B cell (primary cell): ENCODE measurements around the gene LAMA2.

ENCODE experiments used
- EZH2 ChIP-seq: IDR thresholded peaks from 2 replicates; pipeline ENCODE4 v1.6.1; 2012; ENCODE audit warnings: borderline replicate concordance, low read depth, mild to moderate bottlenecking, moderate library complexity, low read length; ENCODE audit not compliant: insufficient read depth, poor library complexity, severe bottlenecking
- TF ChIP-seq, protein P1 (sequence below): fragments of 200-600 bp; IDR thresholded peaks from one replicate; pipeline ENCODE4 v1.8.0; 2022; ENCODE audit warnings: antibody characterized with exemption, mild to moderate bottlenecking

- TF ChIP-seq, protein P1, sequence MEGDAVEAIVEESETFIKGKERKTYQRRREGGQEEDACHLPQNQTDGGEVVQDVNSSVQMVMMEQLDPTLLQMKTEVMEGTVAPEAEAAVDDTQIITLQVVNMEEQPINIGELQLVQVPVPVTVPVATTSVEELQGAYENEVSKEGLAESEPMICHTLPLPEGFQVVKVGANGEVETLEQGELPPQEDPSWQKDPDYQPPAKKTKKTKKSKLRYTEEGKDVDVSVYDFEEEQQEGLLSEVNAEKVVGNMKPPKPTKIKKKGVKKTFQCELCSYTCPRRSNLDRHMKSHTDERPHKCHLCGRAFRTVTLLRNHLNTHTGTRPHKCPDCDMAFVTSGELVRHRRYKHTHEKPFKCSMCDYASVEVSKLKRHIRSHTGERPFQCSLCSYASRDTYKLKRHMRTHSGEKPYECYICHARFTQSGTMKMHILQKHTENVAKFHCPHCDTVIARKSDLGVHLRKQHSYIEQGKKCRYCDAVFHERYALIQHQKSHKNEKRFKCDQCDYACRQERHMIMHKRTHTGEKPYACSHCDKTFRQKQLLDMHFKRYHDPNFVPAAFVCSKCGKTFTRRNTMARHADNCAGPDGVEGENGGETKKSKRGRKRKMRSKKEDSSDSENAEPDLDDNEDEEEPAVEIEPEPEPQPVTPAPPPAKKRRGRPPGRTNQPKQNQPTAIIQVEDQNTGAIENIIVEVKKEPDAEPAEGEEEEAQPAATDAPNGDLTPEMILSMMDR = no peak
- TF ChIP-seq EZH2 = no peak
Observed at GRCh38 chr6:129280749-129281148, 397.8 kb downstream of the LAMA2 start.
